Ovary (tissue), 9 donors: ENCODE measurements around the gene ITPK1. TPM values are rescaled to one million over a fixed set of nuclear protein-coding genes. Genes with fewer than 3 reads are reported as not detected.

Source experiments
- DNase-seq, 5 donors: peaks; one replicate each; pipeline ENCODE4 v3.0.0-alpha.2; 2019 to 2020
- H3K27ac ChIP-seq, 2 donors: fragments of 200-600 bp; one replicate each; pipeline versions ENCODE4 v1.5.1 to v1.8.0; 2019 to 2022
- H3K27me3 ChIP-seq: fragments of 200-600 bp; one replicate; pipeline ENCODE4 v1.8.0; 2022
- H3K36me3 ChIP-seq: fragments of 200-600 bp; sonication (generic); one replicate; pipeline ENCODE4 v1.5.1; 2019
- H3K4me1 ChIP-seq: one replicate; pipeline ENCODE4 v1.8.1; 2013; ENCODE audit warnings: mild to moderate bottlenecking, moderate library complexity; ENCODE audit not compliant: insufficient read depth
- H3K4me3 ChIP-seq: fragments of 200-600 bp; sonication (generic); one replicate; pipeline ENCODE4 v1.5.1; 2017
- H3K9me3 ChIP-seq, 2 donors: fragments of 200-600 bp in 1 of 2; sonication (generic) in 1 of 2; one replicate each; pipeline versions ENCODE4 v1.5.1 to v1.8.1; 2013 to 2019; ENCODE audit warnings: mild to moderate bottlenecking in 1 of 2, moderate library complexity in 1 of 2
- CTCF ChIP-seq, 3 donors: fragments of 450-650 bp in 2 of 3; fragments of 200-600 bp in 1 of 3; IDR thresholded peaks; one replicate each; pipeline versions ENCODE4 v1.5.1 to v1.8.0; 2016 to 2022; ENCODE audit warnings: antibody characterized with exemption in 3 of 3, mild to moderate bottlenecking in 1 of 3
- EP300 ChIP-seq: sonication (generic); formaldehyde crosslinking; IDR thresholded peaks from one replicate; pipeline ENCODE4 v1.6.1; 2017; ENCODE audit warnings: antibody characterized with exemption
- POLR2A ChIP-seq: fragments of 450-650 bp; IDR thresholded peaks from one replicate; pipeline ENCODE4 v1.6.1; 2017; ENCODE audit warnings: antibody characterized with exemption, mild to moderate bottlenecking, moderate library complexity
- WGBS, 3 donors: extraction: QIAGEN DNeasy Blood & Tissue Kit in 1 of 3; methylation state at CpG; one replicate each; pipeline versions ENCODE4 v1.1.5 to v1.1.7; 2013 to 2017; 5-methylcytosine and 5-hydroxymethylcytosine counted together
- intact Hi-C, 4 donors: fragments of 100-400 bp; cut with DNase I; formaldehyde crosslinking; loops; one replicate each; pipeline versions ENCODE4 v1.11.0 to v1.15.1; 2022 to 2023
- polyA plus RNA-seq, 2 donors: library from polyadenylated mRNA; stranded (reverse); fragments of 200-250 nt in 1 of 2; fragments of 350-450 nt in 1 of 2; fragmentation: Illumina TruSeq in 1 of 2; extraction: RNeasy Lipid Tissue Mini Kit (QIAGEN cat#74804) in 1 of 2; gene quantifications; one replicate each; pipeline ENCODE4 v1.2.3, GENCODE V29; 2013 to 2014
- total RNA-seq, 7 donors: library from RNA; depleted of rRNA in 2 of 7; stranded (reverse); fragments of >200 nt in 2 of 7; fragmentation: NEBNext Ultra II Directional in 3 of 7; extraction: Animal tissue kit (Norgen Biotek cat#: 25700) in 3 of 7; gene quantifications; one replicate each; pipeline versions ENCODE4 v1.1.0 to v1.2.4, GENCODE V29; 2016 to 2023
- donor health status: DM: no; HTN: no; CAD: no; lungs with moderate emphysema.
- donor health status: DM: no; HTN: no; CAD: no.
- donor health status: Bipolar disorder and iron deficiency.
- donor health status: DM: yes; HTN: yes; CAD: no.
- donor health status: DM: no; HTN: no; CAD: no.
- donor health status: DM: yes; HTN: yes; CAD: no.

Gene ITPK1
- total and polyA plus RNA-seq, 9 donors, result 23.6 to 57.8 (median 49.3) TPM

GRCh38 chr14:92917041-92917940 is 198.4 kb downstream of the ITPK1 start:
- intact Hi-C loops, result no loop called here
- no peak for TF ChIP-seq EP300
- no peak for TF ChIP-seq POLR2A
- no peak for TF ChIP-seq CTCF (IDR thresholded peaks at IDR 0.05)
- Histone ChIP-seq H3K4me3 (no peak overlapping the region), H3K4me1 (no peaks in the 10 kb centered on the region), H3K27me3 (no peaks in the 10 kb centered on the region), H3K36me3 (no peaks in the 10 kb centered on the region), H3K9me3 (no peaks in the 10 kb centered on the region), H3K27ac (no peak overlapping the region)
- no peak for DNase-seq
- 64 to 72% (median 65%) methylated on average over 14 of the region's 14 CpGs for WGBS, 3 donors

GRCh38 chr14:92916201-92916600 is 199.5 kb downstream of the ITPK1 start:
- no peaks in the 10 kb centered on the region for H3K9me3 ChIP-seq
- TF ChIP-seq POLR2A (no peak), CTCF (IDR thresholded peaks at IDR 0.05) (no peak), EP300 (no peak)
- H3K36me3 ChIP-seq, result no peaks in the 10 kb centered on the region
- no peak for DNase-seq
- H3K27ac ChIP-seq, result no peak overlapping the region
- WGBS, 3 donors, result 67 to 72% (median 69%) methylated on average over 4 of the region's 4 CpGs
- no peaks in the 10 kb centered on the region for H3K27me3 ChIP-seq
- H3K4me3 ChIP-seq, result no peak overlapping the region
- H3K4me1 ChIP-seq, result no peaks in the 10 kb centered on the region
- intact Hi-C loops, result no loop called here

DNA sequence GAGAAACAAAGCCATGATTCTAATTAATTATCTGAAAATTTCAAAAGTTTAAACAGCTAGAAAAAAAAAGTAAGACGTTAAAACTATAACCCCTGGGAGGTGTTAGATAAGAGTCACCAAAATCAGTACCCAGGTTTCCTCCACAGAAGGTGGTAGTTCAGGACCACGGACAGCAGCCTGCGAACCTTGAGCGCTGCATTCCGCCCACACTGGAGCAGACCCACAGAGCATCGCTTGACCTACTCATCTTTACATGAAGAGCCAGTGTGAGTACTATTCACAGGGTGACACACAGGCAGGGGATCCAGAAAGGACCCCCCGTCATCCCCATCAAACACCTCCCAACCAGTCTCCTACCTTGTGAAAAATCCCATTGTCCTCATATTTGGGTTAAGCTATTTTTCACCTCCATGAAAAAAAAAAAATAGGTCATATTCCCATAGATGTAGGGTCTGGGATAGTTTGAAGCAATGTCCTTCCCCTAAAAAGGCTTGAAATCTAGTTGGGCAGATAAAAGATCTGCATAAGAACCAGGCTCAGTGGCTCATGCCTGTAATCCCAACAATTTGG is 201.6 kb downstream of the ITPK1 start:
- Histone ChIP-seq H3K4me3 (no peak overlapping the region), H3K36me3 (no peaks in the 10 kb centered on the region), H3K9me3 (no peaks in the 10 kb centered on the region), H3K27me3 (no peaks in the 10 kb centered on the region), H3K27ac (no peak overlapping the region), H3K4me1 (no peaks in the 10 kb centered on the region)
- peak in 1 of 5 donors; percentile 50 for DNase-seq
- 2 to 4% (median 3%) methylated on average over 7 of the region's 7 CpGs for WGBS, 3 donors
- intact Hi-C loops, result no loop called here
- TF ChIP-seq POLR2A (no peak), EP300 (no peak), CTCF (IDR thresholded peaks at IDR 0.05) (no peak)

DNA sequence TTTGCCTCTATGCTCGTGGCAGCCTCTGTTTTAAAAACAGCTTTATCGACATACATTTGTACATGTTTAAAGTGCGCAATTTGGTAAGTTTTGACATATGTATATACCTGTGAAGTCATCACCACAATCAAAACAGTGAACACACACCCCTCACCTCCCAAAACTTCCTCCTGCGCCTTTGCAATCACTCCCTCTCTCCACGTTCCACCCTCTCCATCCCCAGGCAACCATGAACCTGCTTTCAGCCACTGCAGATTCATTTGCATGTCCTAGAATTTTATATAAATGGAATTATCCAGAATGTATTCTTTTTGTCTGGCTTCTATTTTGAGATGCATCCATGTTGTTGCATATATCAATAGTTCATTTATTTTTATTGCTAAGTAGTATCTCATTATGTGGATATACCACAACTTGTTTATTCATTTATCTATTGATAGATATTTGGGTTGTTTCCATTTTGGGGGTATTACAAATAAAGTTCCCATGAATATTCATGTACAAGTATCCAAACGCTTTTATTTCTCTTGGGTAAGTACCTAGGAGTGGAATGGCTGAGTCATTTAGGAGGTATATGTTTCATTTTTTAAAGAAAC is 208.3 kb downstream of the ITPK1 start:
- no peaks in the 10 kb centered on the region for H3K27me3 ChIP-seq
- TF ChIP-seq EP300 (no peak), CTCF (IDR thresholded peaks at IDR 0.05) (no peak), POLR2A (no peak)
- no peak for DNase-seq
- no peak overlapping the region for H3K4me3 ChIP-seq
- H3K27ac ChIP-seq, result no peak overlapping the region
- no peaks in the 10 kb centered on the region for H3K36me3 ChIP-seq
- no peaks in the 10 kb centered on the region for H3K9me3 ChIP-seq
- WGBS, 3 donors, result 69 to 73% (median 69%) methylated on average over 6 of the region's 6 CpGs
- intact Hi-C loops, result no loop called here
- no peaks in the 10 kb centered on the region for H3K4me1 ChIP-seq
